Measurements from ENCODE around the gene CCDC137.

GRCh38 chr17:81716674-81716996, 50.1 kb downstream of the CCDC137 start:
- TF ChIP-seq, protein P1, sequence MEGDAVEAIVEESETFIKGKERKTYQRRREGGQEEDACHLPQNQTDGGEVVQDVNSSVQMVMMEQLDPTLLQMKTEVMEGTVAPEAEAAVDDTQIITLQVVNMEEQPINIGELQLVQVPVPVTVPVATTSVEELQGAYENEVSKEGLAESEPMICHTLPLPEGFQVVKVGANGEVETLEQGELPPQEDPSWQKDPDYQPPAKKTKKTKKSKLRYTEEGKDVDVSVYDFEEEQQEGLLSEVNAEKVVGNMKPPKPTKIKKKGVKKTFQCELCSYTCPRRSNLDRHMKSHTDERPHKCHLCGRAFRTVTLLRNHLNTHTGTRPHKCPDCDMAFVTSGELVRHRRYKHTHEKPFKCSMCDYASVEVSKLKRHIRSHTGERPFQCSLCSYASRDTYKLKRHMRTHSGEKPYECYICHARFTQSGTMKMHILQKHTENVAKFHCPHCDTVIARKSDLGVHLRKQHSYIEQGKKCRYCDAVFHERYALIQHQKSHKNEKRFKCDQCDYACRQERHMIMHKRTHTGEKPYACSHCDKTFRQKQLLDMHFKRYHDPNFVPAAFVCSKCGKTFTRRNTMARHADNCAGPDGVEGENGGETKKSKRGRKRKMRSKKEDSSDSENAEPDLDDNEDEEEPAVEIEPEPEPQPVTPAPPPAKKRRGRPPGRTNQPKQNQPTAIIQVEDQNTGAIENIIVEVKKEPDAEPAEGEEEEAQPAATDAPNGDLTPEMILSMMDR (IDR thresholded peaks at IDR 0.05) = no peak
- no peak for TF ChIP-seq POLR2A (IDR thresholded peaks at IDR 0.05)

Measured in esophagus squamous epithelium (tissue), 4 donors.